Body of pancreas (tissue), 4 donors: ENCODE data around the gene BBLN. TPM values are rescaled to one million over a fixed set of nuclear protein-coding genes. Genes with fewer than 3 reads are reported as not detected.

ENCODE experiments used
- ATAC-seq: fragments of 150-250 bp; one replicate; pipeline ENCODE4 v1.9.1; 2016
- DNase-seq, 4 donors: peaks; one replicate each; pipeline ENCODE4 v3.0.0-alpha.2; 2019
- H3K27ac ChIP-seq, 4 donors: fragments of 200-600 bp; sonication (generic); 1 replicate in 3 of 4; 2 replicates in 1 of 4; pipeline versions ENCODE4 v1.5.1 to v1.6.1; 2016 to 2019; ENCODE audit warnings: mild to moderate bottlenecking in 1 of 4, mixed read lengths in 1 of 4, moderate library complexity in 1 of 4
- H3K27me3 ChIP-seq, 2 donors: fragments of 200-600 bp; sonication (generic); one replicate each; pipeline ENCODE4 v1.6.0; 2016; ENCODE audit warnings: mild to moderate bottlenecking in 1 of 2
- H3K36me3 ChIP-seq, 2 donors: fragments of 200-600 bp; sonication (generic); replicated peaks in 1 of 2; 2 replicates each; pipeline ENCODE4 v1.5.1; 2016; ENCODE audit warnings: low read depth in 2 of 2; ENCODE audit not compliant: insufficient read depth in 1 of 2
- H3K4me1 ChIP-seq: fragments of 200-600 bp; sonication (generic); one replicate; pipeline ENCODE4 v1.6.0; 2016
- H3K4me3 ChIP-seq, 2 donors: fragments of 200-600 bp; sonication (generic); 1 replicate in 1 of 2; 2 replicates in 1 of 2; pipeline ENCODE4 v1.5.1; 2016 to 2019
- H3K9me3 ChIP-seq, 3 donors: fragments of 200-600 bp; sonication (generic); 1 replicate in 2 of 3; 2 replicates in 1 of 3; pipeline ENCODE4 v1.5.1; 2016
- POLR2A ChIP-seq, 3 donors: fragments of 450-650 bp; IDR thresholded peaks; one replicate each; pipeline ENCODE4 v1.6.1; 2016; ENCODE audit warnings: antibody characterized with exemption in 3 of 3, mild to moderate bottlenecking in 2 of 3
- WGBS, 2 donors: methylation state at CpG; one replicate each; pipeline ENCODE4 v1.1.5; 2017; 5-methylcytosine and 5-hydroxymethylcytosine counted together
- intact Hi-C: fragments of 100-400 bp; cut with DNase I; formaldehyde crosslinking; loops from one replicate; pipeline ENCODE4 v1.15.1; 2023
- total RNA-seq, 2 donors: library from RNA; depleted of rRNA; stranded (reverse); fragments of >200 nt; gene quantifications; one replicate each; pipeline ENCODE4 v1.1.0, GENCODE V29; 2016
- TF ChIP-seq, protein P1 (sequence below), 7 experiments: fragments of 450-650 bp in 4 of 7; fragments of 200-600 bp in 3 of 7; sonication (generic) in 3 of 7; IDR thresholded peaks; one replicate each; pipeline ENCODE4 v1.5.1; 2016 to 2019; ENCODE audit warnings: antibody characterized with exemption in 7 of 7

BBLN gene
- total RNA-seq, 2 donors from 2014 or later: 113 to 129 TPM

DNA sequence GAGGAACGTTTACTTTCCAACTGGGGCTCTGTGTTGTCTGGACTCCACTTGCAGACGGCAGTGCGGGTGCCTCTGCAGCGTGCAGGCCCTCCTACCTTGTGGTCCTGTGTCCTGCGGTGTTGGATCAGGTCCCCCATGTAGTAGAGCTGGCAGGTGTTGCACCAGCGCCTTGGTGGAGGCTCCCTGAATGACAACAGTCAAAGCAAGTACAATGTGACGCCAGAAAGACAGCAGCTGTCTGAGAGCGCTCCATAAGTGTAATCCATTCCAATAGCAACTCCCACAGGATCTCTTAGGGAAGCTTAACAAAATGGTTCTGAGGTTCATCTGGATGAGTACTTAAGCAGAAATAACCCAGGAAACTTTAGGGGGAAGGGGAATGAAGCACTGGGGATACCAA lies 9.9 kb downstream of the BBLN start:
- Histone ChIP-seq H3K27me3 (no peaks in the 10 kb centered on the region), H3K9me3 (no peaks in the 10 kb centered on the region), H3K4me1 (no peaks in the 10 kb centered on the region), H3K27ac (no peak overlapping the region), H3K36me3 (peaks cover 9 to 35% of the 10 kb centered on the region in 2 donors), H3K4me3 (no peak overlapping the region)
- intact Hi-C loops: no loop called here
- 91 to 92% methylated on average over 7 to 8 of the region's 8 CpGs for WGBS, 2 donors
- no peak for TF ChIP-seq POLR2A (IDR thresholded peaks at IDR 0.05)
- TF ChIP-seq, protein P1, sequence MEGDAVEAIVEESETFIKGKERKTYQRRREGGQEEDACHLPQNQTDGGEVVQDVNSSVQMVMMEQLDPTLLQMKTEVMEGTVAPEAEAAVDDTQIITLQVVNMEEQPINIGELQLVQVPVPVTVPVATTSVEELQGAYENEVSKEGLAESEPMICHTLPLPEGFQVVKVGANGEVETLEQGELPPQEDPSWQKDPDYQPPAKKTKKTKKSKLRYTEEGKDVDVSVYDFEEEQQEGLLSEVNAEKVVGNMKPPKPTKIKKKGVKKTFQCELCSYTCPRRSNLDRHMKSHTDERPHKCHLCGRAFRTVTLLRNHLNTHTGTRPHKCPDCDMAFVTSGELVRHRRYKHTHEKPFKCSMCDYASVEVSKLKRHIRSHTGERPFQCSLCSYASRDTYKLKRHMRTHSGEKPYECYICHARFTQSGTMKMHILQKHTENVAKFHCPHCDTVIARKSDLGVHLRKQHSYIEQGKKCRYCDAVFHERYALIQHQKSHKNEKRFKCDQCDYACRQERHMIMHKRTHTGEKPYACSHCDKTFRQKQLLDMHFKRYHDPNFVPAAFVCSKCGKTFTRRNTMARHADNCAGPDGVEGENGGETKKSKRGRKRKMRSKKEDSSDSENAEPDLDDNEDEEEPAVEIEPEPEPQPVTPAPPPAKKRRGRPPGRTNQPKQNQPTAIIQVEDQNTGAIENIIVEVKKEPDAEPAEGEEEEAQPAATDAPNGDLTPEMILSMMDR (IDR thresholded peaks at IDR 0.05): no peak
- ATAC-seq (no peak), DNase-seq (no peak)

DNA sequence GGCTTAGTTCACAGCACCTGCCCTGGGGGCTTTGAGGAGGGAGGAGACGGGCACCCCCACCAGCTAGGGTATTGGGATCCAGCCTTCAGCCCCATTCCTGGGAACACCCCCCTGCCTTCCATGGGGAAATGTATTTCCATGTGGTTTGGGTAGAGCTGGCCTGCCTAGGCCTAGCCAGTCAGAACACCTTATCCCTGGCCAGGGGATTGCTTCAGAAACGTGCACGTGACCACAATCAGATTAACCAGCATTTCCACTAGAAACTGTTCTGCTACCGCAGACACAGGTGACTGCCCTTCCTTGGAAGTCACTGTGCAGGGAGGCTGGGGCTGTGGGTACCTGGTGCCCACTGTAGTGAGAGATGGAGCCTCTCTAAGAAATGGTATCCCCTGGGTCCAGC lies 14.0 kb downstream of the BBLN start:
- Histone ChIP-seq H3K4me1 (no peaks in the 10 kb centered on the region), H3K27me3 (no peaks in the 10 kb centered on the region), H3K36me3 (peaks cover 23 to 29% of the 10 kb centered on the region in 2 donors), H3K4me3 (no peak overlapping the region), H3K27ac (no peak overlapping the region), H3K9me3 (no peaks in the 10 kb centered on the region)
- ATAC-seq (no peak), DNase-seq (no peak)
- WGBS, 2 donors: 81 to 100% methylated on average over 4 of the region's 4 CpGs
- TF ChIP-seq POLR2A (IDR thresholded peaks at IDR 0.05): no peak
- TF ChIP-seq, protein P1 (IDR thresholded peaks at IDR 0.05): no peak
- intact Hi-C loops: no loop called here

DNA sequence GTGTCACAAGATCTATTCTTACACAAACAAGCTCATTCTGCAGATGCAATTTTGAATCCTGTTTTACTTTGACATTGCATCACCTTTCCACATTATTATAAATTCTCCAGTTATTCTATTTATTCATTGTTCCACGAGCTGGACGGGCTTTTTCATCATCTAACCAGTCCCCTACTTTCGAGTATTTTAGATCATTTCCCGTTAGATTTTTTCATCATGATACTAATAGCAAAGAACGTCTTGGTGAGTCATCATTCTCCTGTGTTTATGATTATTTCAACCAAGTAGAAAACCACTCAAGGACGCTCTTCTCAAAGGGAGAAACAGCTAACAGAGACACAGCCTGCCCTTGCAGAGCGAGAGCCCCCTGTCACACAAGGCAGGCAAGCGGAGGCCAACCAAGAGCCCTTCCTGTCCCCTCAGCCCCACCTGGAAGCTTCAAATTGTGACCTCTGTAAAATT lies 15.1 kb downstream of the BBLN start:
- intact Hi-C loops: no loop called here
- H3K27me3 ChIP-seq: no peaks in the 10 kb centered on the region
- no peaks in the 10 kb centered on the region for H3K4me1 ChIP-seq
- ATAC-seq (no peak), DNase-seq (no peak)
- H3K27ac ChIP-seq: no peak overlapping the region
- peaks cover 17 to 27% of the 10 kb centered on the region in 2 donors for H3K36me3 ChIP-seq
- H3K9me3 ChIP-seq: no peaks in the 10 kb centered on the region
- TF ChIP-seq, protein P1 (IDR thresholded peaks at IDR 0.05): no peak
- no peak for TF ChIP-seq POLR2A (IDR thresholded peaks at IDR 0.05)
- no peak overlapping the region for H3K4me3 ChIP-seq
- 76 to 77% methylated on average over 8 of the region's 8 CpGs for WGBS, 2 donors

DNA sequence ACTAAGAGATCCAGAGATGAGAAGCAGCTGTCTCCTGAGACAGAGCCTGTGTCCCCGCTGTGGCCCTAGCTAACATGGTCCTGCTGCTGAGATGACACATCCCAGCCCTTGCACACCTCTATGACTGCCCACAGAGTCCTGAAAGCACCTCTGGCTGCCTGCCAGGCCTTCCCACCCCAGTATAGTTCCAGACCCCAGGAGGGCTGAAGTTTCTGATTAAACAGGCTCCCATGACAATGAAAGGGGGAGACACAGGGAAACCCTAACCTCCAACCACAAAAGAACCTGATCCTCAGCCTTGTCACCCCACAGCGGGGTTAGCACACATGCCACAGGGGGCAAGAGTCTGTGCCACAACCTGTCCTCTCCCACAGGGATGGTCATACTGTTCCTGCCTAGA lies 15.7 kb downstream of the BBLN start:
- no peak for ATAC-seq
- WGBS, 2 donors: 96 to 100% methylated on average over 2 of the region's 2 CpGs

More for the DNA sequence above, 15.7 kb downstream of the BBLN start:
- no peaks in the 10 kb centered on the region for H3K4me1 ChIP-seq
- H3K27ac ChIP-seq: no peak overlapping the region
- intact Hi-C loops: no loop called here
- H3K4me3 ChIP-seq: no peak overlapping the region
- H3K27me3 ChIP-seq: no peaks in the 10 kb centered on the region
- no peak for DNase-seq
- TF ChIP-seq, protein P1 (IDR thresholded peaks at IDR 0.05): no peak
- TF ChIP-seq POLR2A (IDR thresholded peaks at IDR 0.05): no peak
- peaks cover 17 to 29% of the 10 kb centered on the region in 2 donors for H3K36me3 ChIP-seq
- H3K9me3 ChIP-seq: no peaks in the 10 kb centered on the region
